Measurements from ENCODE around the gene SLC7A8. TPM values are rescaled to one million over a fixed set of nuclear protein-coding genes. Genes with fewer than 3 reads are reported as not detected.

SLC7A8 gene
- total RNA-seq, 1 donor from 2014 or later: 2.3 TPM

DNA sequence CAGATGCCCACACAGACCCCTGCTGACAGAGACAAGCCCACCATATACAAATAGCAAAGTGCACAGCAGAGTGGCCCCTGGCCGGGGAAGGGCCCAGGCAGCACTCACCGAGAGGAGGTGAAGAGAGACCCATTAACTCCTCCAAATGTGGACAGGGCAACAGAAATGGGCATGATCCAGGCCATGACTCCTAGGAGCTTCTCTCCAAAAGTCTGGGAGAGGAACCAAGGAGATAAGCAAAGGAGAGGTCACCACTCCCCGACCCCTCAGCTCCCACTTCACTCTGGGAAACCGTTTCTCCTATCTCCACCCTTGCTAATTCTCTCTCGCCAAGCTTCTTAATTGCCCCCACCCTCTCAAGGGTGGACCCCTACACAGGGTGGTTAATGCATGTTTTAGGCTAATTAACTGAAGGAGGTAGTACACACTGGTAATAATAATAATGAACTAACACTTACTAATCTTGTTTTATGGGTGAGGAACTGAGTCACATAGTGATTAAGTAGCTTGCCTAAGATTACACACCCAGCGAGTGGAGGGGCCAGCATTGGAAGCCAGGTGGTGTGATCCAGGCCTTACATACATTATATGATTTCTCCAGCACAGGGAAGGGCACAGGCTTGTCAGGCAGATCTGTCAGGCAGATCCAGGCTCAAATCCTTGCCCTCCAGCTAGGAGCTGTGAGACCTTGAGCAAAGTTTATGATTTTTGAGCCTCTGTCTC lies 45.5 kb downstream of the SLC7A8 start:
- no peak overlapping the region for H3K4me3 ChIP-seq (ENCODE audit: low read depth, low read length)

DNA sequence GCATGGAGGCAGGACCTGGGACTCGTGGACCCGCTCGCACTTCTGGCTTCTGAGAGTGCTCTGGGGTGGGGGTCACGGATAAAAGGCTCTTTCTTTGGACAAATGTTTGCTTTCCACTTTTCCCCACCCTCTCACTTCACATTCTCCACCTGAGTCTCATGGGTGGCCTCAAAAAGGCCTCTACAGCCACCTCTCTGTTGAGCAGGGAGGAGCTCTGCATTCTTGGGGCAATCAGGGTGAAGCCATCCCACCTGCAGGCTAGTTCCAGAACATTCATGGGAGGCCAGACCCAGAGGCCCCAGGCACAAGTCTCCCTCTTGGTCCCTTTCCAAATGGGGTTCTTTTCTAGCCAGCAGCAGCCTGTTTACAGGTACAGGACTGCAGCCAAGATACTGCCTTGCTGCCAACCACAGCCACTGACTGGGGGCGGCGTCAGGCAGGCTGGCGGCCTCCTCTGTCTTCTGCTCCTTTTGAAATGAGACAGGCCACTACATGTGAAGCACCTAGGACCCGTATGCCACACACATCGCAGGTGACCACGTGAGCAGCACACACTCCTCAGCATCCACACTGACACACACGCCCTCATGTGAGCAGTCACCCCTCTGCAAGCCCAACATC lies 46.2 kb downstream of the SLC7A8 start:
- DNase-seq (ENCODE audit: low read depth): no peak
- H3K4me3 ChIP-seq (ENCODE audit: low read depth, low read length): no peak overlapping the region
- no peaks in the 10 kb centered on the region for H3K27me3 ChIP-seq (ENCODE audit: control insufficient read depth, insufficient read depth, low read length)
- no peaks in the 10 kb centered on the region for H3K36me3 ChIP-seq (ENCODE audit: control insufficient read depth, insufficient read depth, low read length)
- TF ChIP-seq, protein P1, sequence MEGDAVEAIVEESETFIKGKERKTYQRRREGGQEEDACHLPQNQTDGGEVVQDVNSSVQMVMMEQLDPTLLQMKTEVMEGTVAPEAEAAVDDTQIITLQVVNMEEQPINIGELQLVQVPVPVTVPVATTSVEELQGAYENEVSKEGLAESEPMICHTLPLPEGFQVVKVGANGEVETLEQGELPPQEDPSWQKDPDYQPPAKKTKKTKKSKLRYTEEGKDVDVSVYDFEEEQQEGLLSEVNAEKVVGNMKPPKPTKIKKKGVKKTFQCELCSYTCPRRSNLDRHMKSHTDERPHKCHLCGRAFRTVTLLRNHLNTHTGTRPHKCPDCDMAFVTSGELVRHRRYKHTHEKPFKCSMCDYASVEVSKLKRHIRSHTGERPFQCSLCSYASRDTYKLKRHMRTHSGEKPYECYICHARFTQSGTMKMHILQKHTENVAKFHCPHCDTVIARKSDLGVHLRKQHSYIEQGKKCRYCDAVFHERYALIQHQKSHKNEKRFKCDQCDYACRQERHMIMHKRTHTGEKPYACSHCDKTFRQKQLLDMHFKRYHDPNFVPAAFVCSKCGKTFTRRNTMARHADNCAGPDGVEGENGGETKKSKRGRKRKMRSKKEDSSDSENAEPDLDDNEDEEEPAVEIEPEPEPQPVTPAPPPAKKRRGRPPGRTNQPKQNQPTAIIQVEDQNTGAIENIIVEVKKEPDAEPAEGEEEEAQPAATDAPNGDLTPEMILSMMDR (IDR thresholded peaks at IDR 0.05; ENCODE audit: insufficient read depth, low read length, poor library complexity, severe bottlenecking): no peak

More for the DNA sequence above, 45.5 kb downstream of the SLC7A8 start:
- no peak for DNase-seq (ENCODE audit: low read depth)
- no peaks in the 10 kb centered on the region for H3K27me3 ChIP-seq (ENCODE audit: control insufficient read depth, insufficient read depth, low read length)
- TF ChIP-seq, protein P1 (IDR thresholded peaks at IDR 0.05; ENCODE audit: insufficient read depth, low read length, poor library complexity, severe bottlenecking): no peak
- no peaks in the 10 kb centered on the region for H3K36me3 ChIP-seq (ENCODE audit: control insufficient read depth, insufficient read depth, low read length)

DNA sequence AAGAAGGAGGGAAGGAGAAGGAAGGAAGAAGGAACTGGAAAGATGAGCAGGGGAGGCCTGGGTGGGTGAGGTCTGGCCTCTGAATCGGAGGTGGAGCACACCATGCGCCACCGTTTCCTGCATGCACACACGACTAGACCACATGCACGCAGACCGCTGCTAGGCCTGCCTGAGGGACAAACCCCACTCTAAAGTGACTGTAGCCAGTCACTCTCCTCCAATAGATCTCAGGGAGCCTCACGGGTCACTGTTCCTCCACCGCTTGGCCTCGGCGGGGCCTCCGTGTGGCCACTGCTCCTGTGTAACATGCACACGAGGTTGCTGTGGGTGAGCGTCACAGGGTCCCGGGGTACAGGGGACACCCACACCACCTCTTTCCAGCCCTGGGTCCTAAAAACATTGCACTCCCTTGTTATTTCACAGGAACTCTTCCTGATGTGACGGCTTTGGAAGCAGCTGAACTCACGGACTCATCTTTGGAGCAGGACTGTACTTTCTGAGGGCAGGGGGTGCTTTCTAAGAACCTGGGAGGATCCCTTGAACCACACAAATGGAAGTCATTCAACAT lies 46.8 kb downstream of the SLC7A8 start:
- DNase-seq (ENCODE audit: low read depth): no peak
- no peaks in the 10 kb centered on the region for H3K36me3 ChIP-seq (ENCODE audit: control insufficient read depth, insufficient read depth, low read length)

DNA sequence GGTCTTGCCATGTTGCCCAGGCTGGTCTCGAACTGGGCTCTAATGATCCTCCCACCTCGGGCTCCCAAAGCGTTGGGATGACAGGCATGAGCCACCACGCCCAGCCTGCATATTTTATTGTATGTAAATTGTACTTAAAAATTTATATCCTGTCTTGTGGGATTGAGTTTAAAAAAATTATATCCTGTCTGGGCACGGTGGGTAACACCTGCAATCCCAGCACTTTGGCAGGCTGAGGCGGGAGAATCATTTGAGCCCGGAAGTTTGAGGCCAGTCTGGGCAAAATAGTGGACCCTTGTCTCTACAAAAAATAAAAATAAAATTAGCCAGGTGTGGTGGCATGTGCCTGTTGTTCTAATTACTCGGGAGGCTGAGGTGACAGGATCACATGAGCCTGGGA lies 50.5 kb downstream of the SLC7A8 start:
- TF ChIP-seq, protein P1 (IDR thresholded peaks at IDR 0.05; ENCODE audit: insufficient read depth, low read length, poor library complexity, severe bottlenecking): no peak
- Histone ChIP-seq H3K27me3 (ENCODE audit: control insufficient read depth, insufficient read depth, low read length) (no peaks in the 10 kb centered on the region), H3K36me3 (ENCODE audit: control insufficient read depth, insufficient read depth, low read length) (no peaks in the 10 kb centered on the region), H3K4me3 (ENCODE audit: low read depth, low read length) (no peak overlapping the region)
- no peak for DNase-seq (ENCODE audit: low read depth)

More for the DNA sequence above, 46.8 kb downstream of the SLC7A8 start:
- no peaks in the 10 kb centered on the region for H3K27me3 ChIP-seq (ENCODE audit: control insufficient read depth, insufficient read depth, low read length)
- TF ChIP-seq, protein P1 (IDR thresholded peaks at IDR 0.05; ENCODE audit: insufficient read depth, low read length, poor library complexity, severe bottlenecking): no peak
- H3K4me3 ChIP-seq (ENCODE audit: low read depth, low read length): no peak overlapping the region

DNA sequence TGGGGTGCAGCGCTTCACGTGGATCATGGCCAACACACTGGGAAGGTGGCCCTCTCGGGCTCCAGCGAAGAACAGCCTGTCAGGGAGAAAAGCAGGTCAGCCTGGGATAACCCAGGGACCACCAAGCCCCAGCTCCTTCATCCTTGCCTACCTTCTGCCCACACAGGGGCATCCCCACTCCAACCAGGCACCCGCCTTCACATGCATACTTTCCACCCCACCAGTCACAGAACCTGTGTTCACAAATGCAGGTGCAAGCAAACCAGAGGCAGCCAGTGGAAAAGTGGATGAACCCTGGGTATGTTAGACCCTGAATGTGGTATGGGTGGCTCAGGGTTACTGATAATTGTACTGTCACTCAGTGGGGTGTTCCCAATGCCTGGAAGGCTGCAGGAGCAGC lies 52.0 kb downstream of the SLC7A8 start:
- DNase-seq (ENCODE audit: low read depth): no peak
- TF ChIP-seq, protein P1 (IDR thresholded peaks at IDR 0.05; ENCODE audit: insufficient read depth, low read length, poor library complexity, severe bottlenecking): no peak
- Histone ChIP-seq H3K36me3 (ENCODE audit: control insufficient read depth, insufficient read depth, low read length) (no peaks in the 10 kb centered on the region), H3K27me3 (ENCODE audit: control insufficient read depth, insufficient read depth, low read length) (no peaks in the 10 kb centered on the region), H3K4me3 (ENCODE audit: low read depth, low read length) (no peak overlapping the region)

Measured in kidney epithelial cell (primary cell).